ENCODE results near the gene FLNB.

DNA sequence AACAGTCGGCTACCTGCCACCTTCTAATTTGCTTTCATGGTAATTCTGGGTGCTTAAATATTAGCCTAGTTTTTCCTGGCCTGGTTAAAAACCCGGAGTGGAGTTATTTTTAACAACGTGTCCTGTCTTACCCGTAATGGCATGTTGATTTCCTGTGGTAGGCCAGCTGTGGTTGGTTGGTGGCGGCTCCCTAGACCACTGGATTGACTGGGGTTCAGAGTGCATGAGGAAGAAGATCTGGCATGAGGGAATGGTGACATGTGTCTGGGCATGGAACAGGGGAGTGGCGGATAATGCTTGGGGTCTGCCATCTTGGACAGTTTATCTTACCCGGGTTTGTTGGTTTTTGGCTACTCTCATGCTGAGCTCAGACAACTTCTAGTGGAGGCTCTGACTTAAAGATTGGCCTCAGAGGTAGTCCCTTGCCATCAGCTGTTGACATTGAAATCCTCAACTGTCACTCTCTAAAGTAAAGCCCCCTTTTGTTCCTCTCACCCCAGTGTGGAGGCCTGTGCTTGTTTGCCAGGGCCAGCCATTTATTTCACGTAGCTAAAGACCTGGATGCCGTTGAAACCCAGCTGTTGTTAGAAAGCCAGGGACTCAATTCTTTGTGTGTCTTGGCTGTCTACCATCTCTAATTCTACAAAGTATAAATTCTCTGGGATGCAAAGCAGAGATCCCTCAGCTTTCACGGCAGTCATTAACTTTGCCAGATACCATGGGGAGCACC is 121.0 kb downstream of the FLNB start:
- TF ChIP-seq EZH2 (IDR thresholded peaks at IDR 0.05; ENCODE audit: borderline replicate concordance, insufficient read depth, low read length, poor library complexity, severe bottlenecking): no peak
- TF ChIP-seq, protein P1, sequence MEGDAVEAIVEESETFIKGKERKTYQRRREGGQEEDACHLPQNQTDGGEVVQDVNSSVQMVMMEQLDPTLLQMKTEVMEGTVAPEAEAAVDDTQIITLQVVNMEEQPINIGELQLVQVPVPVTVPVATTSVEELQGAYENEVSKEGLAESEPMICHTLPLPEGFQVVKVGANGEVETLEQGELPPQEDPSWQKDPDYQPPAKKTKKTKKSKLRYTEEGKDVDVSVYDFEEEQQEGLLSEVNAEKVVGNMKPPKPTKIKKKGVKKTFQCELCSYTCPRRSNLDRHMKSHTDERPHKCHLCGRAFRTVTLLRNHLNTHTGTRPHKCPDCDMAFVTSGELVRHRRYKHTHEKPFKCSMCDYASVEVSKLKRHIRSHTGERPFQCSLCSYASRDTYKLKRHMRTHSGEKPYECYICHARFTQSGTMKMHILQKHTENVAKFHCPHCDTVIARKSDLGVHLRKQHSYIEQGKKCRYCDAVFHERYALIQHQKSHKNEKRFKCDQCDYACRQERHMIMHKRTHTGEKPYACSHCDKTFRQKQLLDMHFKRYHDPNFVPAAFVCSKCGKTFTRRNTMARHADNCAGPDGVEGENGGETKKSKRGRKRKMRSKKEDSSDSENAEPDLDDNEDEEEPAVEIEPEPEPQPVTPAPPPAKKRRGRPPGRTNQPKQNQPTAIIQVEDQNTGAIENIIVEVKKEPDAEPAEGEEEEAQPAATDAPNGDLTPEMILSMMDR (IDR thresholded peaks at IDR 0.05; ENCODE audit: poor library complexity, severe bottlenecking): no peak
- TF ChIP-seq TAF1 (IDR thresholded peaks at IDR 0.05; ENCODE audit: low read depth): no peak
- TF ChIP-seq SMC3 (conservative IDR thresholded peaks at IDR 0.05; ENCODE audit: poor library complexity): no peak
